Mesenchymal stem cell (in vitro differentiated cells and primary cell): Measurements from ENCODE around the gene SF3A2.

ENCODE experiments used
- DNase-seq: peaks from one replicate; pipeline ENCODE4 v3.0.0-alpha.2; 2013
- H2AFZ ChIP-seq: one replicate; pipeline ENCODE4 v1.6.1; 2013; ENCODE audit warnings: low read depth, mild to moderate bottlenecking, control low read depth, inconsistent platforms, low read length, moderate library complexity
- H2AK5ac ChIP-seq: 2 replicates; pipeline ENCODE4 v1.6.1; 2013; ENCODE audit warnings: low read length, moderate library complexity, mild to moderate bottlenecking, inconsistent platforms; ENCODE audit not compliant: severe bottlenecking
- H2BK120ac ChIP-seq: one replicate; pipeline ENCODE4 v1.6.1; 2013; ENCODE audit warnings: low read depth, mild to moderate bottlenecking, inconsistent platforms, low read length, moderate library complexity
- H2BK12ac ChIP-seq, 2 experiments: one replicate each; pipeline ENCODE4 v1.6.1; 2013; ENCODE audit warnings: inconsistent platforms in 2 of 2, low read length in 2 of 2, mild to moderate bottlenecking in 2 of 2, moderate library complexity in 2 of 2, control low read depth in 1 of 2
- H2BK15ac ChIP-seq: one replicate; pipeline ENCODE4 v1.6.1; 2013; ENCODE audit warnings: mild to moderate bottlenecking, low read depth, inconsistent platforms; ENCODE audit not compliant: poor library complexity, severe bottlenecking
- H2BK5ac ChIP-seq: 2 replicates; pipeline ENCODE4 v1.6.1; 2013; ENCODE audit warnings: low read depth, mild to moderate bottlenecking, low read length, control low read depth, inconsistent platforms; ENCODE audit not compliant: poor library complexity, severe bottlenecking
- H3K14ac ChIP-seq, 2 experiments: one replicate each; pipeline ENCODE4 v1.6.1; 2013; ENCODE audit warnings: inconsistent platforms in 2 of 2, low read length in 2 of 2, control low read depth in 1 of 2, mild to moderate bottlenecking in 1 of 2, moderate library complexity in 1 of 2
- H3K18ac ChIP-seq, 2 experiments: one replicate each; pipeline ENCODE4 v1.6.1; 2013; ENCODE audit warnings: inconsistent platforms in 2 of 2, low read length in 2 of 2, control low read depth in 1 of 2, low read depth in 1 of 2, mild to moderate bottlenecking in 1 of 2
- H3K23ac ChIP-seq, 2 experiments: one replicate each; pipeline ENCODE4 v1.6.1; 2013; ENCODE audit warnings: inconsistent platforms in 2 of 2, low read length in 2 of 2, mild to moderate bottlenecking in 2 of 2, moderate library complexity in 2 of 2, control low read depth in 1 of 2
- H3K27ac ChIP-seq: 2 replicates; pipeline ENCODE4 v1.5.1; 2013; ENCODE audit warnings: mild to moderate bottlenecking, moderate library complexity, low read length, control low read depth, inconsistent platforms; ENCODE audit not compliant: poor library complexity, severe bottlenecking
- H3K27me3 ChIP-seq, 2 experiments: 2 replicates each; pipeline versions ENCODE4 v1.6.1 to v1.7.0; 2013; ENCODE audit warnings: low read length in 2 of 2, mild to moderate bottlenecking in 2 of 2, moderate library complexity in 2 of 2, control low read depth in 1 of 2, inconsistent platforms in 1 of 2; ENCODE audit not compliant: control insufficient read depth in 1 of 2, insufficient read depth in 1 of 2
- H3K36me3 ChIP-seq, 2 experiments: 2 replicates each; pipeline versions ENCODE4 v1.6.1 to v1.7.0; 2013; ENCODE audit warnings: low read length in 2 of 2, control low read depth in 1 of 2, inconsistent platforms in 1 of 2, low read depth in 1 of 2, mild to moderate bottlenecking in 1 of 2; ENCODE audit not compliant: insufficient read depth in 2 of 2, control insufficient read depth in 1 of 2
- H3K4ac ChIP-seq, 2 experiments: one replicate each; pipeline ENCODE4 v1.6.1; 2013; ENCODE audit warnings: inconsistent platforms in 2 of 2, low read length in 2 of 2, mild to moderate bottlenecking in 2 of 2, moderate library complexity in 2 of 2, control low read depth in 1 of 2, low read depth in 1 of 2
- H3K4me1 ChIP-seq: 2 replicates; pipeline ENCODE4 v1.6.1; 2013; ENCODE audit warnings: low read depth, low read length, control low read depth; ENCODE audit not compliant: control insufficient read depth, insufficient read depth
- H3K4me2 ChIP-seq: 2 replicates; pipeline ENCODE4 v1.6.1; 2013; ENCODE audit warnings: low read length, mild to moderate bottlenecking, inconsistent platforms; ENCODE audit not compliant: poor library complexity, severe bottlenecking
- H3K4me3 ChIP-seq, 2 experiments: 2 replicates each; pipeline versions ENCODE4 v1.5.1 to v1.7.0; 2013; ENCODE audit warnings: low read length in 2 of 2, mild to moderate bottlenecking in 2 of 2, control low read depth in 1 of 2, low read depth in 1 of 2; ENCODE audit not compliant: insufficient read depth in 1 of 2
- H3K79me1 ChIP-seq: replicated peaks from 2 replicates; pipeline ENCODE4 v1.6.1; 2013; ENCODE audit warnings: mild to moderate bottlenecking, control low read depth, low read length, inconsistent platforms; ENCODE audit not compliant: poor library complexity, severe bottlenecking
- H3K9ac ChIP-seq: 2 replicates; pipeline ENCODE4 v1.7.0; 2013; ENCODE audit warnings: mild to moderate bottlenecking, low read length, moderate library complexity
- H3K9me3 ChIP-seq: 2 replicates; pipeline ENCODE4 v1.7.0; 2013; ENCODE audit warnings: mild to moderate bottlenecking, low read length; ENCODE audit not compliant: control insufficient read depth
- H4K8ac ChIP-seq: one replicate; pipeline ENCODE4 v1.6.1; 2013; ENCODE audit warnings: inconsistent platforms, mild to moderate bottlenecking, low read length, moderate library complexity
- H4K91ac ChIP-seq: one replicate; pipeline ENCODE4 v1.6.1; 2013; ENCODE audit warnings: mild to moderate bottlenecking, low read length, inconsistent platforms
- WGBS: methylation state at CpG from one replicate; pipeline ENCODE4 v1.1.7; 2013; ENCODE audit warnings: mixed read lengths; 5-methylcytosine and 5-hydroxymethylcytosine counted together

SF3A2 gene

GRCh38 chr19:2245273-2245672, 8.6 kb downstream of the SF3A2 start:
- WGBS = 98% methylated on average over 15 of the region's 15 CpGs
- H4K8ac ChIP-seq = no peak overlapping the region
- H3K4me1 ChIP-seq = peaks cover 29% of the 10 kb centered on the region
- H3K14ac ChIP-seq = no peak overlapping the region
- no peak overlapping the region for H3K23ac ChIP-seq
- H3K4me3 ChIP-seq = peak overlapping the region in 1 of 2 experiments; percentile 20
- H3K4me2 ChIP-seq = no peak overlapping the region
- no peak overlapping the region for H2BK120ac ChIP-seq
- H2BK12ac ChIP-seq = no peak overlapping the region
- no peak overlapping the region for H3K27ac ChIP-seq
- no peak overlapping the region for H4K91ac ChIP-seq
- H3K4ac ChIP-seq = no peak overlapping the region
- no peak overlapping the region for H3K18ac ChIP-seq
- no peak overlapping the region for H2BK15ac ChIP-seq
- peaks cover 0 to 7% of the 10 kb centered on the region in 2 experiments for H3K27me3 ChIP-seq
- no peak overlapping the region for H3K9ac ChIP-seq
- H2AFZ ChIP-seq = no peak overlapping the region
- peaks cover 54 to 98% of the 10 kb centered on the region in 2 experiments for H3K36me3 ChIP-seq
- H2BK5ac ChIP-seq = no peak overlapping the region
- DNase-seq = no peak
- H3K79me1 ChIP-seq = peaks cover 28% of the 10 kb centered on the region
- no peaks in the 10 kb centered on the region for H3K9me3 ChIP-seq
- no peak overlapping the region for H2AK5ac ChIP-seq

- H3K36me3 ChIP-seq = peaks cover 54 to 99% of the 10 kb centered on the region in 2 experiments
- no peak overlapping the region for H3K4ac ChIP-seq
- no peak overlapping the region for H3K14ac ChIP-seq
- no peak overlapping the region for H3K4me2 ChIP-seq
- no peak overlapping the region for H2BK12ac ChIP-seq
- no peak overlapping the region for H2BK15ac ChIP-seq
- no peak overlapping the region for H3K18ac ChIP-seq
- H3K27ac ChIP-seq = no peak overlapping the region
- no peak overlapping the region for H3K23ac ChIP-seq
- H3K4me1 ChIP-seq = peaks cover 21% of the 10 kb centered on the region
- no peak overlapping the region for H2BK120ac ChIP-seq
- H2BK5ac ChIP-seq = no peak overlapping the region
- no peak for DNase-seq
- no peak overlapping the region for H2AK5ac ChIP-seq
- H3K9me3 ChIP-seq = no peaks in the 10 kb centered on the region
- no peak overlapping the region for H4K8ac ChIP-seq
- H3K9ac ChIP-seq = no peak overlapping the region
- no peak overlapping the region for H3K4me3 ChIP-seq
- WGBS = 92% methylated on average over 25 of the region's 25 CpGs
- H4K91ac ChIP-seq = no peak overlapping the region
- H2AFZ ChIP-seq = no peak overlapping the region
- peaks cover 0 to 15% of the 10 kb centered on the region in 2 experiments for H3K27me3 ChIP-seq
- H3K79me1 ChIP-seq = peaks cover 28% of the 10 kb centered on the region
Measured at GRCh38 chr19:2246014-2246620, 9.5 kb downstream of the SF3A2 start.

DNA sequence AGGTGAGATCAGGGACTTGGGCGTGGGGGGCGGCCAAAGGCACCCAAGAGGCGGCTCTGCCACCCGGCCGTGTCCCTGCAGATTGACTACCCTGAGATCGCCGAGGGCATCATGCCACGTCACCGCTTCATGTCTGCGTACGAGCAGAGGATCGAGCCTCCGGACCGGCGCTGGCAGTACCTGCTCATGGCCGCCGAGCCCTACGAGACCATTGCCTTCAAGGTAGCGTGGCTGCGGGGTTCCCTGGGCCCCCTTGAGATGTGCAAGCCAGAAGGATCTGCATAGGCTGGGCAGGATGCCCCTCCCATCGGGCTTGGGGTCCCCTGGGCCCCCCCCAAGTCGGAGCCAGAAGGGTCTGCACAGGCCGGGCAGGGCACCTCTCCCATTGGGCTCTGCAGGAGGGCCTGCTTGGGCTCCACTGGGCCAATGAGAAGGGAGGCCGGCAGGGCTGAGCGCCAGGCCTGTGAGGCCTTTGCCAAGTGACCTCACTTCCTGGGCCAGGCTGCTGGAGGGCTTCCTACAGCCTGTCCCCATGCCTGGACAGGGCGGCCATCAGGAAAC, 10.3 kb downstream of the SF3A2 start:
- peaks cover 0 to 23% of the 10 kb centered on the region in 2 experiments for H3K27me3 ChIP-seq
- H3K4ac ChIP-seq = no peak overlapping the region
- no peak overlapping the region for H3K23ac ChIP-seq
- no peak overlapping the region for H4K91ac ChIP-seq
- H3K9me3 ChIP-seq = no peaks in the 10 kb centered on the region
- WGBS = 88% methylated on average over 26 of the region's 26 CpGs
- H3K27ac ChIP-seq = peak overlapping the region; percentile 59
- H3K36me3 ChIP-seq = peaks cover 54 to 100% of the 10 kb centered on the region in 2 experiments
- DNase-seq = no peak
- H2AK5ac ChIP-seq = no peak overlapping the region
- no peak overlapping the region for H2BK15ac ChIP-seq
- no peak overlapping the region for H2BK120ac ChIP-seq
- peaks cover 30% of the 10 kb centered on the region for H3K79me1 ChIP-seq
- H3K4me2 ChIP-seq = no peak overlapping the region
- H2BK12ac ChIP-seq = no peak overlapping the region
- H3K14ac ChIP-seq = no peak overlapping the region
- no peak overlapping the region for H3K18ac ChIP-seq
- no peak overlapping the region for H2BK5ac ChIP-seq
- H3K9ac ChIP-seq = no peak overlapping the region
- peaks cover 16% of the 10 kb centered on the region for H3K4me1 ChIP-seq
- H2AFZ ChIP-seq = no peak overlapping the region
- no peak overlapping the region for H4K8ac ChIP-seq
- no peak overlapping the region for H3K4me3 ChIP-seq

DNA sequence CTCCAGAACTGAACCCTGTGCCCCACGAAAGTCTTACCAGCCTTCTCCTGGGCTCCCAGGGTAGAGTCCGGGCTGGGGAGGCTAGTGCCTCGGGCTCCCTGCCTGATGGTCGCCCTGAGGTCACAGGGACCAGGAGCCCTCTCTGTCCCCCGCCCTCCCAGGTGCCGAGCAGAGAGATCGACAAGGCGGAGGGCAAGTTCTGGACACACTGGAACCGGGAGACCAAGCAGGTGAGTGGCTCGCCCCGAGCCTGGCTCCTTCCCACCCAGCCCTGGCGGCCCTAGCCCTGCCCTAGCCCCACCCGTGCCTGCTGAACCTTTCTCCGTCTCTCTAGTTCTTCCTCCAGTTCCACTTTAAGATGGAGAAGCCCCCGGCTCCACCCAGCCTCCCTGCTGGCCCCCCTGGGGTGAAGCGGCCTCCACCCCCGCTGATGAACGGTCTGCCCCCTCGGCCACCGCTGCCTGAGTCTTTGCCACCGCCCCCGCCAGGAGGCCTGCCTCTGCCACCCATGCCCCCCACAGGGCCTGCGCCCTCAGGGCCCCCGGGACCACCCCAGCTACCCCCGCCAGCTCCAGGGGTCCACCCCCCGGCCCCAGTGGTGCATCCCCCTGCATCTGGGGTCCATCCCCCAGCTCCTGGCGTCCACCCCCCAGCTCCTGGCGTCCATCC, 10.9 kb downstream of the SF3A2 start:
- Histone ChIP-seq H3K4ac (no peak overlapping the region), H3K36me3 (peaks cover 54 to 100% of the 10 kb centered on the region in 2 experiments), H3K27ac (peak overlapping the region; percentile 59), H3K4me1 (peaks cover 12% of the 10 kb centered on the region), H2BK12ac (no peak overlapping the region), H3K9ac (no peak overlapping the region), H2AFZ (no peak overlapping the region), H2BK5ac (no peak overlapping the region), H2BK15ac (no peak overlapping the region), H4K8ac (no peak overlapping the region), H3K9me3 (no peaks in the 10 kb centered on the region), H2AK5ac (peak overlapping the region; percentile 42), H3K4me2 (no peak overlapping the region), H3K14ac (no peak overlapping the region), H3K18ac (no peak overlapping the region), H2BK120ac (no peak overlapping the region), H4K91ac (no peak overlapping the region), H3K23ac (no peak overlapping the region), H3K79me1 (peaks cover 30% of the 10 kb centered on the region), H3K27me3 (peaks cover under 1 to 30% of the 10 kb centered on the region in 2 experiments), H3K4me3 (no peak overlapping the region)
- 90% methylated on average over 19 of the region's 28 CpGs for WGBS
- no peak for DNase-seq
